Kasumi-1 (cell line): Measurements from ENCODE around the gene NFATC1.
"Not testable (repeated sequence)": the region's sequence is repeated elsewhere in the genome, so short reads cannot be mapped to it uniquely, and the experiment has no call there.

Experiments used
- DNase-seq, 2 experiments: peaks; one replicate each; lab custom pipeline; 2025; lab: John Stamatoyannopoulos, UW

The NFATC1 gene

DNA sequence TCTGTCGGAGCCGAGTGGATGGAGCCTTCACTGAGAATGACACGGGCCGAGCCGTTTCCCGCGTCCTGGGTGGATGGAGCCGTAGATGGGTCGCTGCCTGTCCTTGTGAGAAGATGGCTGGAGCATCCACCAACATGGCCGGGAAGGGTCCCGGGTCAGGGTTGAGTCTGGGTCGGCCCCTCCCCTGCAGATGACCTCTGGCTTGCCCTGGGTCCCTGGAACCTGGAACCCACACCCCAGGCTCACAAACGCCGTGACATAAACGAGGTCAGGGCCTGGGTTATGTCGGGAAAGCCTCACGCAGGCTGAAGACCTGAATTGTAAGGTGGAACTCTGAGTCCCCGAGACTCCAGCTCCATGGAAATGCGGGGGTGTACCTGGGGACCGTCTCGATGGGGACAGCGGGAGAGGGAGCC is 94.9 kb downstream of the NFATC1 start:
- DNase-seq: no peak

DNA sequence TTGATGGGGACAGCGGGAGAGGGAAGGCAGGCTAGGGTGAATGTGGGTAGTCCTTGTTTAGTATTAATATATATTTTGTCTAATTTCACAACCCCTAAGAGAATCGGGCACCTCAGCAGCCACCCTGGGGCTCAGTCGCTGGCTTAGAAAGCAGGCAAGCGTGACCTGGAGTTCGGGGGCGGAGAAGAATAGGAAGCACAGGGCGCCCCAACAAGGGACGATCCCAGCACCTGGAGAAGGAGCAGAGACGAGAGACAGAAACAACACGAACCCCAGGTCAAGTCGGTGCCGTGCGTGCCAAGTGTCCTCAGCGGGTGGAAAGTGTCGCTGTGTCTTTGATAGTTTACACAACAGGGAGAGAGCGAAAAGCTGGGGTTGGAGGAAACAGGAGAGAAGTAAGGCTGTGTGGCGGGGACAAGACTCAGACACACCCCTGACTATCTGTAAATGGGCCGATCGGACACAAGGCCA is 95.4 kb downstream of the NFATC1 start:
- DNase-seq: no peak

- no peak for DNase-seq
Observed at GRCh38 chr18:79493211-79493800, 97.6 kb downstream of the NFATC1 start.

- DNase-seq: no peak
Observed at GRCh38 chr18:79493801-79494211, 98.1 kb downstream of the NFATC1 start.

DNA sequence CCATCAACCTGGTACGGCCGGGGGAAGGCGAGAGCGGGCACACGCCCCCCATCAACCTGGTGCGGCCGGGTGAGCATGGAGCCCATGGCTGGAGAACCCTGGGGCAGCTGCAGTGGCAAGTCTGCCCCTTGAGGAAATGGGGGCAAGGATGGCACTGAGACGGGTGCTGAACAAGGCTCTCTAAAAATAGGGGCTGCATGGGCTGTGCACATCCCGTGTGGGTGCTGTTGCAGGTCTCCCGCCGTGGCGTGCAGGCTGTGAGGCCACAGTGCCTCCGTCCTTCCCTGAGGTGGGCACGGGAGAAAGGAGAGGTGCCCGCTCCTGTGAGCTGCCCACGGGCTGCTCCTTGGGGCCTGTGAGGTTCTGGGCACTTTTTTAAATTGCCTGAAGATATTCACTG is 99.2 kb downstream of the NFATC1 start:
- DNase-seq: no peak

DNA sequence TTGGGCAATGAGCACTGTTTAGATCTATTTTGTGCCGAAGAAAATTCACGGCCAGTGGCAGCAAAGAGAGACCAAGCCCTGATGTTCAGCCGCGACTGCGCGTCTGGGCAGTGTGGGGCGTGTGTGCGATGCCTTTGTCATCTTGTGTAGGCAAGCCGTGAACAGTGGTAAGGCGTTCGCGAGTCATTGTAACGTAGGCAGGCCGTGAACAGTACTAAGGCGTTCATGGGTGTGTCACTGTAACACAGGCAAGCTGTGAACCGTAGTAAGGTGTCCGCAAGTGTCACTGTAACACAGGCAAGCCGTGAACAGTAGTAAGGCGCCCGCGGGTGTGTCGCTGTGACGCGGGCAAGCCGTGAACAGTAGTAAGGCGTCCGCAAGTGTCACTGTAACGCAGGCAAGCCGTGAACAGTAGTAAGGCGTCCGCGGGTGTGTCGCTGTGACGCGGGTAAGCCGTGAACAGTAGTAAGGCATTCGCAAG is 99.9 kb downstream of the NFATC1 start:
- no peak for DNase-seq

DNA sequence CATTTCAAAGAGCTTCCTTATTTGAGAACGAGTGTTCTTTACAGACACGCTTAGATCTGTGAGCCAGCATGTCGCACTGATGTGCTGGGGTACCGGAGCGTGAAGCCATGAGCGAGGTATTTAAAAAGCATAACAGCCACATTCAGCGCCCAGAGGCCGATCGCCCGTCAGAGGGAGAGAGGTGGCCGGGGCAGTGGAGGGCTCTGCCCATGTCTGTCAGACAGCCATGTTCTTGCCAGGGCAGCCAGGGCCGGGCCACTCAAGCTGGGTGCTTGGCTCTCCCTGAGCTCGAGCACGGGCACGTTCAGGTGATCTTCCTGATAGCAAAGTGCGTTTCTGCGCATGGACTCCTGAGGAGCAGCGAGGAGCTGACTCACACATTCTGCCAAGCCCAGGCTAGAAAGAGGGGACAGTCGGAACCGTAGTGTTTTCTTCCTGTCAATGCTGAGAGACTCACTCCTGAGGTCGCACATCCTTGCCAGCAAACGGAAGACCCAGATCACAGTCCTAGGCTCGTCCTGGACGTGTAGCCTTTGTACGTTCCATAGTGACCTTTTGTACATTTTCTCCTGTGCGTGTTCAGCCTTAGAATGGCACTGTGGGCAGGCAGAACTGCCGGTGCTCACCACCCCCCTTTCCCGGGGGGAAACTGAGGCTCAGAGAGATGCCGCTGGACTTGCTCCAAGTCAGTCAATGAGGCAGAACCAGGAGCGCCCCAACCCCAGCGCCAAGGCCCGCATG is 100.7 kb downstream of the NFATC1 start:
- no peak for DNase-seq

GRCh38 chr18:79496978-79497637 is 101.4 kb downstream of the NFATC1 start:
- DNase-seq: no peak

DNA sequence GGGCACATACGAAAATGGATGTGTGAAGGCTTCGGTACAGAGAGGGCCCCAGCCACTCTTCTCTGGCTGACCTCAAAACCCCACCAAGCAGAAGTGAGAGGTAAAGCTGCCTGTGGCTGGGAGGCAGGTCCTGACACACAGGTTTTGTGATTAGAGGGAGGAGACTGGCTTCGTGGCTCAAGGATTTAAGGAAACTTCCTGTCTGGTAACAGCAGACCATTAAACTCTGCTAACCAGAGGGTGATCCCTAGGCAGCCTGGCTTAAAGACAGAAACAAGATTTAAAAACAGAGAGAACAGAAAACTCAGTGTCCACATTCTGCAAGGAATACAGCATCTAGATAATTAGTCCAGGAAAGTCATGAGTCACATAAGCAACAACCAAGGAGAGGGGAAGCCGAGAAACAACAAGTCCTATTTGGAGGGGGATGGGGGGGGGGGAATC is 101.9 kb downstream of the NFATC1 start:
- DNase-seq: no peak

DNA sequence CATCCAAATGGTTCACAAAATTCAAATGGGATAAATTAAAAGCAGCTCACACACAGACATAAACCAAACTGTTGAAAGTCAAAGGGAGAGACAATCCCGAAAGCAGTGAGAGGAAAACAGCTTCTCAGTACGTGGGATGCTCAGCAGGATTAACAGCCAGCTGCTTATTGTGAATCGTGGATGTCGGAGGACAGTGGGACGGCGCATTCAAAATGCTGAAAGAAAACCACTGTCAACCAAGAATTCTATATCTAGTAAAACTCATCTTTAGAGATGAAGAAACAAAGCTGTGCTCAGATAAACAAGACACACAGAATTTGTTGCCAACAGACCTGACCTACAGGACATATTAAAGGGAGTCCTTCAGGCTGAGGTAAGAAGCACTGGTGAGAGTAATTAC is 102.9 kb downstream of the NFATC1 start:
- no peak for DNase-seq

- no peak for DNase-seq
Observed at GRCh38 chr18:79501006-79501405, 105.3 kb downstream of the NFATC1 start.

GRCh38 chr18:79502782-79503181 is 107.1 kb downstream of the NFATC1 start:
- DNase-seq: no peak

GRCh38 chr18:79503406-79503805 is 107.7 kb downstream of the NFATC1 start:
- no peak for DNase-seq

DNA sequence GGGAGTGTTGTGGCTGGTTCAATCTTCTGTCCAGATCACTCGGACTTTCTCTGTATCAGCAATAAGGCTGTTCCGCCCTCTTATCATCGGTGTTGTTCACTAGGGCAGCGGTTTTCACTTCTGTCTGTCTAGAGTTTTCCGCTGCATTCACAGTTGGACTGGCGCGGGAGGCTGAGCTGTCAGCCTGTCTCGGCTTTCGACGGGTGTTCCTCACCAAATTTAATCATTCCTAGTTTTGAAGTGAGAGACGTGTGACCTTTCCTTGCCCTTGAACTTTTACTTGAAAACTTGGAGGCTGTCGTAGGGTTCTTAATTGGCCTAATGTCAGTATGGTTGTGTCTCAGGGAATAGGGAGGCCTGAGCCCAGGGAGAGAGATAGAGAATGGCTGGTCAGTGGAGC is 108.3 kb downstream of the NFATC1 start:
- DNase-seq: no peak

DNA sequence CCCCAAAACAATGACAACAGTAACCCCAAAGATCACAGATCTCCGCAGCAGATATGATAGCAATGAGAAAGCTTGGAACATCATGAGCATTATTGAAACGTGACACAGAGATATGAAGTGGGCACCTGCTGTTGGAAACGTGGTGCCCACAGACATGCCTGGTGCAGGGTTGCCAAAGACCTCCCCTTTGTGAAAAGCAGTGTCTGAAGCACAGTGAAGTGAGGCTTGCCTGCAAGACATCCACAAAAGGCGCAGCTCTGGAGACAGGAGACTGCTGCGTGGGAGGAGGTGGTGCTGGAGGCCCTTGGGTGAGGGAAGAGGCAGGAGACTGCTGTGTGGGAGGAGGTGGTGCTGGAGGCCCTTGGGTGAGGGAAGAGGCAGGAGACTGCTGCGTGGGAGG is 108.8 kb downstream of the NFATC1 start:
- peak; percentile 18 to 29 for DNase-seq

GRCh38 chr18:79505465-79505864 is 109.7 kb downstream of the NFATC1 start:
- not testable (repeated sequence) for DNase-seq

GRCh38 chr18:79506191-79507075 is 110.7 kb downstream of the NFATC1 start:
- DNase-seq: peak; percentile 56

- peak; percentile 76 to 90 for DNase-seq
Observed at GRCh38 chr18:79507076-79507545, 111.4 kb downstream of the NFATC1 start.

GRCh38 chr18:79507546-79508480 is 112.1 kb downstream of the NFATC1 start:
- peak; percentile 21 to 37 for DNase-seq
